ENCODE results near the gene FRG2.
"Not testable (repeated sequence)": the region's sequence is repeated elsewhere in the genome, so short reads cannot be mapped to it uniquely, and the experiment has no call there.

Gene FRG2

GRCh38 chr4:190027156-190027555 is at the start of gene FRG2:
Gene FRG2 (minus strand): TSS chr4:190027256. CDS start chr4:190027204, 52 bp downstream.
- DNase-seq (ENCODE audit: extremely low read depth, low read depth); H3K4me3 ChIP-seq (replicated peaks; ENCODE audit: low read depth, low read length): not testable (repeated sequence)

DNA sequence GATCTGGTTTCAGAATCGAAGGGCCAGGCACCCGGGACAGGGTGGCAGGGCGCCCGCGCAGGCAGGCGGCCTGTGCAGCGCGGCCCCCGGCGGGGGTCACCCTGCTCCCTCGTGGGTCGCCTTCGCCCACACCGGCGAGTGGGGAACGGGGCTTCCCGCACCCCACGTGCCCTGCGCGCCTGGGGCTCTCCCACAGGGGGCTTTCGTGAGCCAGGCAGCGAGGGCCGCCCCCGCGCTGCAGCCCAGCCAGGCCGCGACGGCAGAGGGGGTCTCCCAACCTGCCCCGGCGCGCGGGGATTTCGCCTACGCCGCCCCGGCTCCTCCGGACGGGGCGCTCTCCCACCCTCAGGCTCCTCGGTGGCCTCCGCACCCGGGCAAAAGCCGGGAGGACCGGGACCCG is 41.3 kb upstream of the FRG2 start:
- DNase-seq (ENCODE audit: extremely low read depth, low read depth); H3K4me3 ChIP-seq (replicated peaks; ENCODE audit: low read depth, low read length): not testable (repeated sequence)

GRCh38 chr4:190064805-190065204 is 37.7 kb upstream of the FRG2 start:
- not testable (repeated sequence) for DNase-seq (ENCODE audit: extremely low read depth, low read depth); H3K4me3 ChIP-seq (replicated peaks; ENCODE audit: low read depth, low read length)

- H3K4me3 ChIP-seq (replicated peaks; ENCODE audit: low read depth, low read length); DNase-seq (ENCODE audit: extremely low read depth, low read depth): not testable (repeated sequence)
Measured at GRCh38 chr4:190064342-190064741, 37.3 kb upstream of the FRG2 start, which contains the start of gene DBET. Gene DBET (plus strand): TSS chr4:190064502.

GRCh38 chr4:190058997-190059396 is 31.9 kb upstream of the FRG2 start:
- DNase-seq (ENCODE audit: extremely low read depth, low read depth); H3K4me3 ChIP-seq (replicated peaks; ENCODE audit: low read depth, low read length): not testable (repeated sequence)

DNA sequence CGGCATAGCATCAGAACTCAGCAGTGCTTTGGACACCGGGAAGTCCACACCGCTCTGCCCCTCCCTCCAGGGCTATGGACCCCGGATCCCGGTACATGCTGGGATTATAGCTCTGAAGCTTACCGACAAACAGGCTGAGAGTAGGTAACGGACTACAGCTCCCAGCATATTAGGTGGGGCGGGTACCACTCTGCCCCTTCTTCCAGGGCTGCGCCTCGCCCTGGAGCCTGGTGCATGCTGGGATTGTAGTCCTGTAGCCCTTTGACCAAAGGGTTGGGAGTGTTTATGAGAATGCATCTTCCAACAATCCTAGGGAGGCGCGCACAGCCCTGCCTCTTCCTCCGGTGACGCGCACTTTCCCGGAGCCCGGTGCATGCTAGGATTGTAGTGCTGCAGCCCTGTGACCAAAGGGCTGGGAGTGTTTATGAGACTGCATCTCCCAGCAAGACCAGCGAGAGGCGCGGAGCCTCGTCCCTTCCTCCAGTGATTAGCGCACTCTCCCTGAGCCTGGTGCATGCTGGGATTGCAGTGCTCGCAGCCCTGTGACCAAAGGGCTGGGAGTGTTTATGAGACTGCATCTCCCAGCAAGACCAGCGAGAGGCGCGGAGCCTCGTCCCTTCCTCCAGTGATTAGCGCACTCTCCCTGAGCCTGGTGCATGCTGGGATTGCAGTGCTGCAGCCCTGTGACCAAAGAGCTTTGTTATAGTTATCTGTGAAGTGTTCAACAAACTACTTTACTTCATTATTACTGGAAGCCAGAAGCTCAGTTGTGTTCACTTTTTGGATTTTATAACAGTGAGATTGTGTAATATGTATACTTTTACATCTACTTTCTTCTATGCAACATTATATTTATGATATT is 22.6 kb upstream of the FRG2 start:
- H3K4me3 ChIP-seq (replicated peaks; ENCODE audit: low read depth, low read length); DNase-seq (ENCODE audit: extremely low read depth, low read depth): not testable (repeated sequence)

GRCh38 chr4:190047627-190048026 is 20.6 kb upstream of the FRG2 start:
- not testable (repeated sequence) for DNase-seq (ENCODE audit: extremely low read depth, low read depth); H3K4me3 ChIP-seq (replicated peaks; ENCODE audit: low read depth, low read length)

DNA sequence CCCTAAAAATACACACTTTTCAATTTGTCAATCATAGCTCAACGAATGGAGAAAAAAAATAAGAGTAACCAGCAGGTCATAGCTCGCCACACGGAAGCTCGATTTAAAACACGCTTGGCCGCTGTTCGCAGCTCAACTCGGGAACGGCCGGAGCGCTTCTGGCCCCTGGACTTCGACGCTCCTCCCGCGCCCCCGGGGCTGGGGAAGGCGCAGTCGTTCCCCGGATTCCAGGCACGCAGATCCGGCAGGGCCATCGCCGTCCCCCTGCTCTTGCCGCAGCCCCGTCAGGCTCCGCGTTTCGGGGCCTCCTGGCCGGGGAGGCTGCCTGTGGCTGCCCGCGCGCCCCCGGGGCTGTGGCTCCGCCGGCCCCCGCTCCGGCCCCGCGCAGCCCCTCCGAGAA is 13.8 kb upstream of the FRG2 start:
- H3K4me3 ChIP-seq (replicated peaks; ENCODE audit: low read depth, low read length); DNase-seq (ENCODE audit: extremely low read depth, low read depth): not testable (repeated sequence)

DNA sequence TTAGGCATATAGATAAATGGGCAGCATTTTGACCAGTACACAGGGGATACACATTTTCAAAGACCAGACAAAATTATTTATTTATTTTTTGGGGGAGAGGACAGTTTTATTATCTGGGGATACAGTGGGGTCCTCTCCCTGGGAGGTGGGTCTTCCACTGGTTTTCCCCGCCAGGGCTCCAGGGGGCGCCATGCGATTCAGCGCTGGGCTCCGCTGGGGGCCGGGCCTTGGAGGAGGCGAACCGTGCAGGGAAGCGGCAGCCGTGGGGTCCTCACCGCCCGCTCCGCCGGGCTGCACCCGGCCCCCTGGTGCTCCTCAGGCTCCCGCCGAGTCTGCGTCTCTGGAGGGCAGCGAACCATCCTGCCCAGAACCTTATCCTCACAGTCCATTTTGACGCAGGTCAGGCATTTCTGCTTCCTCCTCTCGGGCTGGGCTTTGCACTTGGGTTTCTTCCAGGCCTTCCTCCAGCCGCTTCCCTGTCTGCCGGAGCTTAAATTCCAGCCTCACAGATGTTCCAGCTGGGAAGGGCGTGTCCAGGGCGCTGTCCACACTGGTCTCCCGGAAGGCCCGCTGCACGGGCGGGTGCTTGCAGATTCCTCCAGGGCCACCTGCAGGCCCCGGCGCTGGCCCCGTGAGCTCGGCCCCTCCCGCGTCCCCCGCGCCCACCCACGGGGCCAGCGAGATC is 10.8 kb upstream of the FRG2 start:
- H3K4me3 ChIP-seq (replicated peaks; ENCODE audit: low read depth, low read length); DNase-seq (ENCODE audit: extremely low read depth, low read depth): not testable (repeated sequence)

GRCh38 chr4:190031264-190031663 is 4.2 kb upstream of the FRG2 start:
- H3K4me3 ChIP-seq (replicated peaks; ENCODE audit: low read depth, low read length); DNase-seq (ENCODE audit: extremely low read depth, low read depth): not testable (repeated sequence)

- DNase-seq (ENCODE audit: extremely low read depth, low read depth); H3K4me3 ChIP-seq (replicated peaks; ENCODE audit: low read depth, low read length): not testable (repeated sequence)
Measured at GRCh38 chr4:190022614-190023281, 4.3 kb downstream of the FRG2 start.

- H3K4me3 ChIP-seq (replicated peaks; ENCODE audit: low read depth, low read length); DNase-seq (ENCODE audit: extremely low read depth, low read depth): not testable (repeated sequence)
Measured at GRCh38 chr4:190021973-190022372, 5.1 kb downstream of the FRG2 start.

GRCh38 chr4:190020790-190021717 is 6.0 kb downstream of the FRG2 start:
- no peak for DNase-seq (ENCODE audit: extremely low read depth, low read depth)
- no peak overlapping the region for H3K4me3 ChIP-seq (replicated peaks; ENCODE audit: low read depth, low read length)
- TF ChIP-seq, protein P1, sequence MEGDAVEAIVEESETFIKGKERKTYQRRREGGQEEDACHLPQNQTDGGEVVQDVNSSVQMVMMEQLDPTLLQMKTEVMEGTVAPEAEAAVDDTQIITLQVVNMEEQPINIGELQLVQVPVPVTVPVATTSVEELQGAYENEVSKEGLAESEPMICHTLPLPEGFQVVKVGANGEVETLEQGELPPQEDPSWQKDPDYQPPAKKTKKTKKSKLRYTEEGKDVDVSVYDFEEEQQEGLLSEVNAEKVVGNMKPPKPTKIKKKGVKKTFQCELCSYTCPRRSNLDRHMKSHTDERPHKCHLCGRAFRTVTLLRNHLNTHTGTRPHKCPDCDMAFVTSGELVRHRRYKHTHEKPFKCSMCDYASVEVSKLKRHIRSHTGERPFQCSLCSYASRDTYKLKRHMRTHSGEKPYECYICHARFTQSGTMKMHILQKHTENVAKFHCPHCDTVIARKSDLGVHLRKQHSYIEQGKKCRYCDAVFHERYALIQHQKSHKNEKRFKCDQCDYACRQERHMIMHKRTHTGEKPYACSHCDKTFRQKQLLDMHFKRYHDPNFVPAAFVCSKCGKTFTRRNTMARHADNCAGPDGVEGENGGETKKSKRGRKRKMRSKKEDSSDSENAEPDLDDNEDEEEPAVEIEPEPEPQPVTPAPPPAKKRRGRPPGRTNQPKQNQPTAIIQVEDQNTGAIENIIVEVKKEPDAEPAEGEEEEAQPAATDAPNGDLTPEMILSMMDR (IDR thresholded peaks at IDR 0.05; ENCODE audit: low read depth, low read length, missing control alignments): no peak

DNA sequence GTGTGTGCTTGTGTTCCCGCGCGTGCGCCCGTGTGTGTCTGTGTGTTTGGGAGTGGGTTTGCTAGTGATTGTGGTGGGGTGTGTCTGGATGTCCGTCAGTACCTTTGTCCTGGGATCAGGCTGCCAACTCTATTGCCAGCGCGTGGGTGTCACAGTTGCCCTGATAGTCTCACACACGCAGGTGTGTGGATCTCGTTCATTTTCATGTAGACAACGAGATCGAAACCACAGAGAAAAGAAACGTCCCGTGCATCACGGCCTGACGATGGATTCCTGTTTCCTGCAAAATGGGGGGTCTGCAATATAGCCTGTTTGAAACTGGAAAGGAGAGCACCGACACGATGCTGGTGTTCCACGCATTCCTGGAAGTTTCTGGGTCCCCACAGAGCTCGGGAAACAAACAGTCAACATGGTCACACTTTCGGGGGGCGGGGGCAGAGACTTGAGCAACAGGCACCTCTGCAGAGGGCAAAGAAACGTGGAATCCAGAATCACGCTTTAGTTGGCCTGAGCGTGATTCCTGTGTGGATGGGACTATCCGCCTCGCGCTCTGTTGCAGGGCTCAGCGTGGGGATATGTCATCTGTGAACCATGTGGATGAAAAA is 7.1 kb downstream of the FRG2 start:
- not testable (repeated sequence) for DNase-seq (ENCODE audit: extremely low read depth, low read depth); H3K4me3 ChIP-seq (replicated peaks; ENCODE audit: low read depth, low read length)

Data from HFF-Myc (cell line).